NK-92 (cell line): ENCODE data around the gene RBM15.

ENCODE experiments used
- DNase-seq: peaks from one replicate; lab custom pipeline; 2025; ENCODE audit not compliant: unreplicated experiment; lab: John Stamatoyannopoulos, UW

The RBM15 gene

DNA sequence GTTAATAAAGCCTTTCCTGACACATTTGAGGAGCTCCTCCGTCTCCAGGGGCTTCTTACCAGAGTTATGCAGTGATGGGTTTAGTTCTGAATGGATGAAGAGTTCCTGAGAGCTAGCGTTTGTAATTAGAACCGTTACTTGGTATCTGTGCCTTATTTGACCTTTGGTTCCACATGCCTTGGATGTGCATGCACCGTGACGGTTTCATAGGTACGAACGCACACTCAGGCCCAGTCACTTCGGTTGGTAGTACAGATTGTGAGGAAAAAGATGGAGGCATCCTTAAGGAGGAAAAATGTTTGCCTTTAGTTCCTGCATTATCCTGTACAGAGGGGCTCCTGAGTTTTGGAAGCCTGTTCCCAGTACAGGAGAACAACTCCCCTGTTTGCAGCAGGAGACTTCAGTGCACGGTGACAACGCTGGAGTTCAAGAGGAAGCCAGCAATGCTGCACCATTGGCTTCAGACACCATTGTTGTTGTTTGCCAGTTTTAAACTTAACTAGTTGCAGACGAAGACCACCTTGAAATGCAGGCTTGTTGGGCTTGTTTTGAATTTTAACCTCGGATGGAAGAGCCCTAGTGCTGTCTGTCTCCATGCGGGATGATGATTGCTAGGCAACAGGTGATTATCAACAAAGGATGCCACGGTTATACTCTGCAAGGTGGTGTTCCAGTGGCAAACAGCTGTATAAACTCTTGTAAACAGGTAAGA lies 8.2 kb downstream of the RBM15 start:
- no peak for DNase-seq

DNA sequence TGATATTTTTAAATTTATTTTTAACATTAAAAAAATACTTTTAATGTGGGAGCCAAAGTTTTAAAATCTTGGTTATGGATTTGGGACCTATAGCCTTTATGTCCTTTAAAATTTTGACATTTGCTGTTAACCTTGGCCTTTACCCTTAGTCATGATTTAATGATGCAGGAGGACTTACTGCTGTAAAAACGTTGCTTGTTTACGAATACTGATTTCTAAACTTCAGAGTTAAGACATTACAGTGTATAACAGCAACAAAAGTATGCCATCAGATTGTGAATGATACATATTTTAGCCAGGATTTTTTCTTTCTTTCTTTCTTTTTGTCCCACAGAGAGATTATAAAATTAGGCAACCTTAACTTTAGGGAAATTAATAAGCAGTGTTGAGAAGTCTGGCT lies 8.9 kb downstream of the RBM15 start:
- DNase-seq: no peak

DNA sequence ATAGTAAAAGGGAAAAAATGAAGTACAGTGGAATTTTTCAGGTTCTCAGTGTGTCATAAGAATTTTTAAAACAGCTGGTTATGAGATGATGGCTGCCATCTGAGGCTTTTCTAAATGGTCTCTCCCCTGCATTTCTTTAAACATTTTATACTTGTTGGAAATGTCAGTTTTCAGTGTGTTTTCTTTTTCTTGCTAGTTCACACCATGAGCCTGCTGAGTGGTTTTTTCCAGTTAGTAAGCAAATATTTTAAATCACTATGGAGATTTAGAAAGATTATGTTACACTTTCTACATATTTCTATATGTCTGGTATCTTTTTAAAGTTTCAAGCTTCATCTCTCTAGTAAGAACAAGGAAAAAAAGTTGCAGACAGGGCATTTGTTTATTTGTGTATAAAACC lies 9.6 kb downstream of the RBM15 start:
- no peak for DNase-seq

DNA sequence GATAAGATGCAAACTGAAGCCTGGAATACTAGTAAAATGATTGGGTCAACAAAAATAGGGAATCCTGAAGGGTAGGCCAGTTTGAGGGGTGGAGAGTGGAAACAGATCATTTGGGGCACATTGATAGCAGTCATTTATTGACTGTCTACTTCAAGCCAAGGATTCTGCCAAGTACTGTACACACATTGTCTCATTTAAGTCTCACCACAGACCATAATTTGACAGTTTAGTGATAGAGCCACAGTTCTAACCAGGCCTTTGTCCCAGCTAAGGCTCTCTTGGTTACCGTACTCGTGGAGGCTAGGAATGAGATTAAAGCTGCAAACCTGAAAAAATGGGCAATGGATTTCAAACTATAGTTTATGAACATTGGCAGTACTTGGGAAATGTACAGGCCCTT lies 11.2 kb downstream of the RBM15 start:
- no peak for DNase-seq

DNA sequence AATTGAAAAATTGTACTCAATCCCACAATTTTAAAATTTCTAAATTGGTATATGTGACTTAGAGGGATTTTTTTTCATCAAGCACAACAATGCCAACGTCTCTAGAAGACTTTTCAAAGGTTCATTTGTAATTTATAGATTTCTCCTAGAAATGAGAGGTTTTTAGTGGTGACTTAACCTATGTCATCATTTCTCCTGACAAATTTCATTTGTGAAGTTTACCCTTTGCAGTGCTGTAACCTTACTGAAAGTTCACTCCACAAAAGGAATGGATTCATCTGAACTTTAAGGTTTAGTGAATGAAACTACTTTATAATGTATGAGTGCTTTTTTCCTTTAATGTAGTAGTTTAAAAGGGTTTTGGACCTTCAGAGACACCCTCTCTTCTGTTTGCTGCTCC lies 16.1 kb downstream of the RBM15 start:
- no peak for DNase-seq

DNA sequence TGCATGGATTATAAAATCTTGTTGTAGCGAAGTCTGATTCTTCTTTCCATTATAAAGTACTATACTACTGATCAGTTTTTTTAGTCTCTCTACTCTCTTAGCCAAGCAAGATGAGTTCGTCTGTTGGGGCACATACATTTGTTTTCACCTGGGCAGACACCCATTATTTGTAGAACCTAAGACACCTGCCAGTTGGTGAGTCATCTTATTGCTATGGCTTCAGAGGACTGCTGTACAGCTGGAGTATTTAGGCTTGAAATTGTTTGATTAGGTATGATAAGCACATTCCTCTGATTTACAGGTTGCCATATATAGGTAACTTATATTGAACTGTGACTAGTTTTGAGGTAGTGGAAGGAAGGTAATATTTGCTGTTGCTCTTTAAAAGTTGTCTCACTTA lies 17.2 kb downstream of the RBM15 start:
- DNase-seq: no peak

DNA sequence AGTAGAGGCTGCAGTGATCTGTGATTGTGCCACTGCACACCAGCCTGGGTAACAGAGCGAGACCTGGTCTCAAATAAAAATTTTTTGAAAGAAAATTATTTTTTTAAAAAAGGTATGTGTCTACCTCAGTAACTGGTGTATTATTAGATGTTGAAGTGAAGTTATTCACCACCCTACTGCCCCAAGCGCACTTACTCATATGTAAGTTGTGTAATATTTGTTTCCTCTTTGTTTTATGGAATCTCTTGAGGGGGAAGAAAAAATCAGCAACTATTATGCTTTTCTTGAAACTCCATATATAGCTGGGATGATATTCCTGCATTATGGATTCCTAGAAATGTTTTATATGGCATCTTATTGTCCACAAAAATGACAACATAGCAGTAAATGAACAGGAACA lies 21.3 kb downstream of the RBM15 start:
- DNase-seq: no peak

DNA sequence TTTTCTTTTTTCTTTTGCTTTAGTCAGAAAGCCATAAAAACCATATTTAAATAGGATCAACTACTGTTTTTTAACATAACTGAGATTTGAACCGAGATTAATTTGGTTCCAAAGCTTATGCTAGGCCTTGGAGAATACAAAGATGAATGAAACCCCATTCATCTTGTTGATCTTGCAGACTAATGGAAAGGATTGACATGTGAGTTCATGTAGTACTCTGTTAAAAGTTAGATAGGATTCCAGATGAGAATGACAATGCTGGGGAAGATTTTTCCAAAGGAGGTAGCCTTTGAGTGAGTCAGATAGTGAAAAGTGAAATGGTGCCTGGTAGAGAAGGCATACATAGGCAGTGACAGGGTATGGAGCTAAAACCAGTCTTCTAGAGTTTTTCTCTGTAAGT lies 22.7 kb downstream of the RBM15 start:
- no peak for DNase-seq

DNA sequence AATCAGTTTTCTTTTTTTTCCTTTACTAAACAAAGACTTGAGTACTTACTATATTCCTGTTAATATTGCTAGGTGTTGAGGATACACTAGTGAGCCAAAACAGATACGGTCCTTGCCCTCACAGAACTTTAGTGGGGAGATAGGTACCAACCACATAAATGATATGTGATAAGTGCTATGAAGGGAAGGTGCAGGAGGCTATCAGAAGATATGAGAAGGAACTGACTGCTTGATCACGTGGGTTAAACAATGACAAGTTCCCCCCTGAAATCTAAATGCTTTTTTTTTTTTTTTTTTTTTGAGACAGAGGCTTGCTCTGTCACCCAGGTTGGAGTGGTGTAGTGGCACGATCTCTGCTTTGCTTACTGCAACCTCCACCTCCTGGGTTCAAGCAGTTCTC lies 25.0 kb downstream of the RBM15 start:
- DNase-seq: no peak

DNA sequence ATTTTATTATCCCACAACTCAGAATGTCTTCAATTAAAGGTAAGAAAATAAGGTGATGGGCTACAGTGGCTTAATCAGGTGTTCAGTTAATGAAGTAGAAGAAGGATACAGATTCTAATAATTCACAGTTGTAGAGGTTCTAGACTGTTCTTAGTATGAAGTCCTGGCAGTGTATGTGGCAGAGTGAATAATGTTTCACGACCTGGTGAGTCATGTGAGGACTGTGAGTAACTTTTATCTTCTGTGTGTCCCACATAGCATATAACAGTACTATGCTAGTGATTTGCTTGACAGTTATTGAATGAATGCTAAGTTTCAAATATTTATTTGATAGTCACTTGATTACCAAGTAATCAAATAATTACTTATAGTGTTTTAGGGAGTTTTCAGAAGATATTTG lies 31.6 kb downstream of the RBM15 start:
- no peak for DNase-seq

DNA sequence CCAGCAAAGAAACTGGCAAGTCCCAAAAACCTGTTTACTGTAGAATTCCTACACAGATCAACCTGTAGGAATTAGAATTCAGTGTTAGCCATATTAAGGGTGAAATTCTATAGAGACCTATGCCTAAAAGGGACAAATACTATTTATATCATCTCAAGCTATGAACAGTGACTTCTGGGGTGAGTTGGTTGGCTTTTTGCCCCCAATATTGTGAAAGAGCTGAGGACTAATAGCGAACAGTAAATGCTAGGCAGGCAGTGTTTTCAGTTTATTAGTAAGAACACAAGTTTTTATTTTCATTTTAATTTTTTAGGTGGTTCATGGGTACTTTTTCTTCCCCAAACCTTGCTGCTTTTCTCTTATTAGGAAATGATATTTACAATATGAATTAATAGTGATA lies 36.3 kb downstream of the RBM15 start:
- no peak for DNase-seq

DNA sequence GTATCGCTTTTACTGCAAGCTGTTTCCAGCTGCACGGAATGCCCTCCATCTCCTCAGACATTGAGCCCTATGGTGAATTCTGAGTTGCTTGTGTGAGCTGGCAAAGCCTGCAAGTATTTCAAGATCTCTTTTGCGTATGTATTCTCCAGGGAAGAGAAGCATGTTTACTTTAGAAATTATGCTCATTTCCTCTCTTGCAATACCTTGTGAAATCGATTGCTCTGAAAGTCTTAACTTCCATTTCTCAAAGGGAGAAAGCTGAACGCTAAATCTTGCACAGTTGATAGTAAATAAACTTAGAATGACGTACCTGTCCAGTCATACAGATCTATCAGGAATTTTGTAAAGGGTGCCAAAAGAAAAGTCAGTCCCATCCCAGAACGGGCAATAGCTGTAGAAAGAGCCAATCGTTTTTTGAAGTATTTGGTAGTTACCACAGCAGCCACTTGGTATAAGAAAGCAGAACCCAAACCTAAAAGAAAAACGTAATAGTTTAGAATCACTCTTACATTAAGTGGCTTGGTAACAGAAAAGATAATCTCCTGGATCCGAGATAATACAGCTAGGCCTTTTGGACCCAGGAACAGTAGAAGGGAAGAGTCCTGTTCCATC lies 41.6 kb downstream of the RBM15 start:
- no peak for DNase-seq

DNA sequence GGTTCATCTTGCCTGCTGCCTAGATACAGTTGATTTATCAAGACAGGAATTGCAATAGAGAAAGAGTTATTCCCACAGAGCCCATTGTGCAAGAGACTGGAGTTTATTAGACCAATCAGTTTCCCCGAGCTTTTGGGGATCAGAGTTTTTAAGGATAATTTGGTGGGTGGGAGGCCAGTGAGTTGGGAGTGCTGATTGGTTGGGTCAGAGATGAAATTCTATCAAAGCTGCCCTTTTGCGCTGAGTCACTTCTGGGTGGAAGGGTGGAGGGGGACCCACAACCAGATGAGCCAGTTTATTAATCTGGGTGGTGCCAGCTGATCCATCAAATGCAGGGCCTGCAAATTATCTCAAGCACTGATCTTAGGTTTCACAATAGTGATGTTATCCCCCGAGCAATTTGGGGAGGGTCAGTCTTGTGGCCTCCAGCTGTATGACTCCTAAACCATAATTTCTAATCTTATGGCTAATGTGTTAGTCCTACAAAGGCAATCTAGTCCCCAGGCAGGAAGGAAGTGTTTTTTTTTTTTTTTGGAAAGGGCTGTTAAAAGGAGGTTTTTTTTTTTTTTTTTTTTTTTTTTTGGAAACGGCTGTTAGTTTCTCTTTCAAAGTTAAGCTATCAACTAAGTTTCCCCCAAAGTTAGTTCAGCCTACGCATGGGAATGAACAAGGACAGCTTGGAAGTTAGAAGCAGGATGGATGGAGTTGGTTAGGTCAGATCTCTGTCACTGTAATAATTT lies 44.2 kb downstream of the RBM15 start:
- no peak for DNase-seq

DNA sequence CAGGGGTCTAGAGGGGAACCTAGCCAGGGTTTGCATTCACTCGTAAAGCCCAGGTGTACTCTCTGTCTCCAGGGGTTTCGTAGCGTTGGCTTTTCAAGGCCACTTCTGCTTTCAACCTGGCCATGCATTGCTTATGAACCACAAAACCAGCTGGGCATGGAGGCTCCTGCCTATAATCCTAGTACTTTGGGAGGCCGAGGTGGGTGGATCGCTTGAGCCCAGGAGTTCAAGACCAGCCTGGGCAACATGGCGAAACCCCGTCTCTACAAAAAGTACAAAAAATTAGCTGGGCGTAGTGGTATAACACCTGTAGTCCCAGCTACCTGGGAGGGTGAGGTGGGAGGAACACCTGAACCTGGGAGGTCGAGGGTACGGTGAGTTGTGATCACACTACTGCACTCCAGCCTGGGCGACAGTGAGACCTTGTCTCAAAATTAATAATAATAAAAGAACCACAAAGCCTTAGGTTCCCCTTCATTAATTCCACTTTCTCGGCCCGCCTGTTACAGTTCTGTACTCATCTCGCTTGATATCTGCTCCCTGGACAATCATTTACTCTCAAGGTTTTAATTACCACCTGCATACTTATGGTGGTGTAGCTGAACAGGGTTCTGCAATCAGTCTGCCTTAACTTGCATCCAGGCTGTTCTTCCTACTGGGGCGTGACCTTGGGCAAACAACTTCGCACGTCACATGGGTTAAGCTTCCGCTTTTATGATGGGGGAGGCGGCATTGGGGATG lies 45.6 kb downstream of the RBM15 start:
- DNase-seq: no peak

DNA sequence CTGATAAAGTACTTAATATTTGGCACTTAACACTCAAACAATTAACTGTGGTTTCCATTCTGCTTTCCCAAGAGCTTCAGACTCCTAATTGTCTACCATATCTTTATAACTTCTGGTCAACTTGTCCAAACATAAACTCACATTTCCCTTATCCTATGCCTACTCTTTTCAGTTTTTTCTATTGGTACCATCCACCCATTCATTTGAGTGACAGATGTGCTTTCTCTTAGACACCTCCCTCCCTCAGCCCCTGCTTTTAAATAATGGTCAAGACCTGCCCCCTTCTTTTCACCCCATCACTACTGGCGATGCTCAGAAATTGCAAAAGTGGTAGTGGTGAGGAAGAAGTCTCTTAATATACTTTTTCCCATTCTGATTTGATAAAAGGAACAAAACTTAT lies 46.2 kb downstream of the RBM15 start:
- no peak for DNase-seq

DNA sequence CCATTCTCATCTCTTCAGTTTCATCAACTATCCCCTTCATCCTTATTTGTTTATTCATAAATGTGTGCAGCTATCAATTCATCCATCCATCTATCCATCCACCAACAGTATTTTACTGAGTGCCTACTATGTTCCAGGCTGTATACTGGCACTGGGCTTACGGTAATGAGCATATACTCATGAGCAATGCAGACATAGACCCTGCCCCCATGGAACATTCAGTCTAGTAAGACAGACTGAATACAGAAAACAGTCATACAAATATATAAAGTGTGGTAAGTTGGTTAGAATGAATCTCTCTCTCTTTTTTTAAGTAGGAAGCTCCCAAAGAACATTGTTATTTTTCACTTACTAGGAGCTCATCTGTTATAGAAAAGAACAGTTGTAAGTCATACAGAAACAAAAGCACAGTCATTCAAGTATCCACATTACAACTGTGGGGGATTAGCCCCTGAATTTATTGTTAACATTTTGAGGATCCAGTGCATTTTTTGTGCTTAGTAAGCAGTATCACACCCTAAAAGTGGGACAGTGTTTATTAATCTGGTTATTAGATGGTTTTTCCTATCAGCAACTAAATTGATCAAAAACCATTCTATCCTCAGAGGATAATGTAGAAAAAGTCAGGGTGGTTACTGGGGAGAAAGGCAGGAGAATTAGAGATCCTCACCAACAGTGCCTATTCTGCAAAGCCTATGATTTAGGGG lies 48.0 kb downstream of the RBM15 start:
- DNase-seq: no peak

DNA sequence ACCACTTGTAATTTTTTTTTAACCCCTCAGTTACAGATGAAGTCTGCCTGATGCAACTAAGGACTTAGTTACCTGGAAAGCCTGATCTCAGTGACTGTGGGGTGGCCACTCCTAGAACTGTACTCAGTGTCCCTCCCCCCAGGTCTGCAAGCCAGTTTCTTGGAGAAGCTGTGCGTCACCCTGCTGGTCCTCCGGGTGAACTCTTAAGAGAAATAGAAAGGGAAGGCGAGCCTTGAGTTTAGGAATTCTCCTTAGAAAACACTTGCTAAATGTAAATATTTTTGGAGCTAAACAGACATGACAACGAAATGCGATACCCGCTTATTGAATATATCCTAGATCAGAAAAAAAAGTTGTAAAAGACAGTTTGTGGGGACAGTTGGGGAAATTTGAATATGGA lies 50.9 kb downstream of the RBM15 start:
- no peak for DNase-seq

DNA sequence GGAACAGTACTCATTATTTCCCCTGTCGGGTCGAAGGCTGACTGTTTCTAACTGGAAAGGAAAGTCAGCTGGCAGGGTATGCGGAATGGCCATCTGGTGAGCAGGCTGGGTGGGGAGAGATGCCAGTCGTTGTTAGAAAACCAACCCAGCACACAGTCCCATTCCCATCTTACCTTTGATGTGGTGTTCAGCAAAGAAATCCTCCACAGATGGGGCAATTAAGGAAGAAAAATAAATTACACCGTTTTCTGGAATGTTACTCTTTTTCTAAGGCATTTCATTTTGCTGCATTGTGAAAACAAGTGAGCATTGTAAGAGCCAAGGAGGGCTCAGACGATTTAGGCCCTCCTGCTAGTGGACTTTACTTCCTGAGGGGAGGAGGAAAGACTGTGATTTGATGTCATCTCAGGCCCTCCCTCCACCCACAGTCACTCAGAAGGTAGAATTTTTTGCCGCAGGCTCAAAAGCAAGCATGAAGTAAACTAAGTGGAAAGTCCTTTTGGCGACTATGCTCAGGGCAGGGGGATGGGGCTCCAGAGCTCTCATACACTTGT lies 51.6 kb downstream of the RBM15 start, which contains the start of gene SLC16A4:
Gene SLC16A4 (minus strand): TSS at position 335 of the 554 bp plus-strand sequence. CDS start 1,703 bp downstream, outside the sequence.
- no peak for DNase-seq

DNA sequence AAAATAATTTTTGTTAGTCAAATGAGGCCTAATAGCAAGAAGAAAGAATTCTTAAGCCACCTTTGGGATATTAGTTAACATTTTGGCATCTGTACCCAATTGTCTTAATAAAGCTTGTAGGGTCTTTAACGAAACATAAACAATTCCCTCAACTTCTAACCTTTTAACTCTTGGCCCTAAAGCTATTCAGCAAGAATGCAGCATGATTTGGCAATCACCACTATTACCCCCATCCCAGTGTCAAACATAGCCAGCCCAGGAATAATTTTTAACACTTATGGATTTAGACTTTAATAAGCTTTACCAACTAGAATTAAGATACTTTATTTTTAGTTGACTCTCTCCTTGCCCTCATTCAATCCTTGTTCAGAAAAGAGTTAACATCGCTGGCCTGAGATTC lies 54.1 kb downstream of the RBM15 start:
- DNase-seq: no peak

DNA sequence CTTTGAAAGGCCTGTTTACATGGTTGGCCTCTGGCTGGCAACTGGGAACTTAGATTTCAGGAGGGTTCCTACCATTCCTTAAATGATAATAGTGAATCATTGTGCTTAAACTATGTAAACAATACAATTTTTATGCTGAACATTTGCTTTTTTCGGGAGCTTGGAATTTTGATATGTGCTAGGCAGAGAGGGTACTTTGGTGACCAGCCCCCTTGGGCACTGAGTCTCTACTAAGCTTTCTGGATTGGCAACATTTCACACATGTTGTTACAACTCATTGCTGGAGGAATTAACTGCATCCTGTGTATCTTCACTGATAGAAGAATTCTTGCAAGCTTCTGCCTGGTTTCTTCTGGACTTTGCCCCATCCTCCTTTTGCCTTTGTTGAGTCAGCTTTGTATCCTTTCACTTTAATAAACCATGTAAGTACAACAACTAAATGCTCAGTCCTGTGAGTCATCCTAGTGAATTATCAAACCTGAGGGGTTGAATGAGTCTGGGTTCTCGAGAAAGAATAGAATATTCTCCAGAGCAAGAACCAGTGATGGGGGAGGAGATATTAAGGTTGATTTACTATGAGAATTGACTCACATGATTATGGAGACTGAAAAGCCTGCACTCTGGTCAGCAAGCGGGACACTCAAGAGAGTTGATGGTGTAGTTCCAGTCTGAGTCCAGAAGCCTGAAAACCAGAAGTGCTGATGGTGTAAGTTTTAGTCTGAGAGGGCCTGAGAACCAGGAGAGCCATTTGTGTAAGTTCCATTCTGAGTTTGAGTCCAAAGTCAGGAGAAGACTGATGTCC lies 54.7 kb downstream of the RBM15 start:
- no peak for DNase-seq
